ENCODE measurements around the gene NTF4.

NTF4 gene, protein sequence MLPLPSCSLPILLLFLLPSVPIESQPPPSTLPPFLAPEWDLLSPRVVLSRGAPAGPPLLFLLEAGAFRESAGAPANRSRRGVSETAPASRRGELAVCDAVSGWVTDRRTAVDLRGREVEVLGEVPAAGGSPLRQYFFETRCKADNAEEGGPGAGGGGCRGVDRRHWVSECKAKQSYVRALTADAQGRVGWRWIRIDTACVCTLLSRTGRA

GRCh38 chr19:49064768-49065611, at the start of gene NTF4:
Gene NTF4 (minus strand): TSS chr19:49064818. CDS start chr19:49061997, 2,821 bp downstream.
- no peak for DNase-seq

DNA sequence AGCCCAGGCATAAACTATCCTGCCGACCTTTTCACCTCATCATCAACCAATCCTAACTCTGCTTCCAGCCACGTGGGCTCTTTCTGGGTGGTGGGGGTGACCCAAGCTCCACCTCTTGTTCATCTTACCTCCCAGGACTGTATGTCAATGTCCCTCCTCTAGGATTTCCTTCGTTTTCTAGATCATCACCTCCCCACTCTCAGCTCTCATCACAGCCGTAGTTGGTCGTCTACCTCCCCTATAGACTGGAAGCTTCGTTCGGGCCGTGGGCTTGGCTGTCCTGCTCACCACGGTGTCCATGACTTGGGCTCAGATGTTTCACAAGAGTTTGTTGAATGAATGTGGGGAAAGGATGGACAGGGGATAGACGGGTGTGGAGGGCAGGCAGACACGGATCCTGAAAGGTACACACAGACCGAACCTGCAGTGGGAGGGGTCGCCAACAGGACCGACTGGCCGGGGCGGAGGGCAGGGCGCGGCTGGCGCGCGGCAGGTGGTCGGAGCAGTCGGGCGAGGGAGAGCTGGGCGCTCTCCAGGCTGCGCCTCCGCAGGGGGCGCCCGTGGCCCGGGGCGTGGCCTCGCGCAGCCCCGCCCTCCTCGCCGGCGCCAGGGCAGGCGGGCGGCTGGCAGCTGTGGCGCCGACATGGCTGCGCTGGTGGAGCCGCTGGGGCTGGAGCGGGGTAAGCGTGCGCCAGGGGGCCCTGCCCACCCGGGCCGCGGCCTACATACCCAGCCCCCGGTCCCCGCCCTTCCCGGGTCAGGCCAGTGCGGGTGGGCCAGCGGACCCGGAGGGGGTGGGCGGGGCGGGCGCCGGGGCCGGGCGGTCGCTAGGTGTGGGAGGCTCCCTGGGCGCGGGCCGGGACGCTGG, 49.4 kb upstream of the NTF4 start, which contains the start of gene LIN7B:
TSS of gene LIN7B (plus strand) at position 609 of the 868 bp plus-strand sequence. CDS start at position 644, 35 bp downstream.
- DNase-seq = peak; percentile 91

DNA sequence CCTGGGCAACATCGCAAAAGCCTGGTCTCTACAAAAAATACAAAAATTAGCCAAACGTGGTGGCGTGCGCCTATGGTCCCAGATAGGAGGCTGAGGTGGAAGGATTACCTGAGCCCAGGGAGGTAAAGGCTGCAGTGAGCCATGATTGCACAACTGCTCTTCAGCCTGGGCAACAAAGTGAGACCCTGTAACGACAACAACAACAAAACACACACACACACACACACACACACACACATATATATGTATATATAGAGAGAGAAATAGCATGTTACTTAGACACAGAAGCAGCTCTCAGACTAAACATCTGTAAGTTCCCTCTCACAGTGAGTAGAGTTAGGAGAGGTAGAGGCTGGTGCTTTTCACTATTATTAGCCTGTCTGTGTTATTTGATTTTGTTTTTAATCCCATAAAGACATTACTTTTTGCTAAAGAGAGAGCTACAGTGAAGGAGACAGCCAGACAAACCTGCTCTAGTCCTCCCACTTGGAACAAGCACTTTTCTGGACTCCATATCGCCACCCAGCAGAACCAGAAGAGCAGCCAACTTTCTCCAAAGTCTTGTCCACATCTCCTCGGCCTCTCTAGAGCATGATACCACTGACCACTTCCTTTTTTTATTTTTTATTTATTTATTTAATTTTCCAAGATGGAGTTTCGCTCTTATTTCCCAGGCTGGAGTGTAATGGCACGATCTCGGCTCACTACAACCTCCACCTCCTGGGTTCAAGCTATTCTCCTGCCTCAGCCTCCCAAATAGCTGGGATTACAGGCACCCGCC, 46.8 kb upstream of the NTF4 start:
- no peak for DNase-seq

- no peak for DNase-seq
These were observed 45.9 kb upstream of the NTF4 start for GRCh38 chr19:49110567-49110966.

- no peak for DNase-seq
These were observed 45.1 kb upstream of the NTF4 start for GRCh38 chr19:49109569-49110233.

- DNase-seq = no peak
These were observed 44.4 kb upstream of the NTF4 start for GRCh38 chr19:49109051-49109450.

DNA sequence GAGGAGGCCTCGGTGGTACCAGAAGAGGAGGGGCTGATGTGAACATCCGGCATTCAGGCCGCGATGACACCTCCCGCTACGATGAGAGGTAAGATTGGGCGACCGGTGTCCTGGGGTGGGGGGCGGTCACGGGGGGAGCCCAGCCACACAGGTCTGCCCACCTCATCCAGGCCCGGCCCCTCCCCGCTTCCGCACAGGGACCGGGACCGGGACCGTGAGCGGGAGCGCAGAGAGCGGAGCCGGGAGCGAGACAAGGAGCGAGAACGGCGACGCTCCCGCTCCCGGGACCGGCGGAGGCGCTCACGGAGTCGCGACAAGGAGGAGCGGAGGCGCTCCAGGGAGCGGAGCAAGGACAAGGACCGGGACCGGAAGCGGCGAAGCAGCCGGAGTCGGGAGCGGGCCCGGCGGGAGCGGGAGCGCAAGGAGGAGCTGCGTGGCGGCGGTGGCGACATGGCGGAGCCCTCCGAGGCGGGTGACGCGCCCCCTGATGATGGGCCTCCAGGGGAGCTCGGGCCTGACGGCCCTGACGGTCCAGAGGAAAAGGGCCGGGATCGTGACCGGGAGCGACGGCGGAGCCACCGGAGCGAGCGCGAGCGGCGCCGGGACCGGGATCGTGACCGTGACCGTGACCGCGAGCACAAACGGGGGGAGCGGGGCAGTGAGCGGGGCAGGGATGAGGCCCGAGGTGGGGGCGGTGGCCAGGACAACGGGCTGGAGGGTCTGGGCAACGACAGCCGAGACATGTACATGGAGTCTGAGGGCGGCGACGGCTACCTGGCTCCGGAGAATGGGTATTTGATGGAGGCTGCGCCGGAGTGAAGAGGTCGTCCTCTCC, 43.2 kb upstream of the NTF4 start:
- no peak for DNase-seq

DNA sequence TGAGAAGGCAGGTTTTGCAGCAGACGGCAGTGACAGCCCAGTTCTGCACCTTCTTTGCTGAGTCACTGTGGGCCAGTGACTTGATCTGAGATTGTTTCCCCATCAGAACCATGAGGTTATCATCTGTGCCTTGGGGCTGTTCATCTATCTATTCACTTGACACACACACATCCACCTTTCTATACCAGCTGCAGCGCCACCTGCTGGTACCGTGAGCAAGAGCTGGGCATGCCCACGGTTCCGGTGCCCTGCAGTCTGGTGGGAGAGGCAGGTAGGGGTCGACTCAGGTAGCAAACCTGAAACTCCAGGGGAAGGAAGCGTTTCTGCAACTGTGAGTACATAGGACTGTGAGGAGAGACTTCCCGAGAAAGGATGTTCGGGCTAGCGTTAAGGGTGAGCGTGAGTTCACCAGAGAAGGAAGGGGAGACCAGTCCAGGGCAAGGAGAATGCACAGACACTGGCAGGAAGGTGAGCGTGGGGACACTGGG, 42.1 kb upstream of the NTF4 start:
- DNase-seq = peak; percentile 84

DNA sequence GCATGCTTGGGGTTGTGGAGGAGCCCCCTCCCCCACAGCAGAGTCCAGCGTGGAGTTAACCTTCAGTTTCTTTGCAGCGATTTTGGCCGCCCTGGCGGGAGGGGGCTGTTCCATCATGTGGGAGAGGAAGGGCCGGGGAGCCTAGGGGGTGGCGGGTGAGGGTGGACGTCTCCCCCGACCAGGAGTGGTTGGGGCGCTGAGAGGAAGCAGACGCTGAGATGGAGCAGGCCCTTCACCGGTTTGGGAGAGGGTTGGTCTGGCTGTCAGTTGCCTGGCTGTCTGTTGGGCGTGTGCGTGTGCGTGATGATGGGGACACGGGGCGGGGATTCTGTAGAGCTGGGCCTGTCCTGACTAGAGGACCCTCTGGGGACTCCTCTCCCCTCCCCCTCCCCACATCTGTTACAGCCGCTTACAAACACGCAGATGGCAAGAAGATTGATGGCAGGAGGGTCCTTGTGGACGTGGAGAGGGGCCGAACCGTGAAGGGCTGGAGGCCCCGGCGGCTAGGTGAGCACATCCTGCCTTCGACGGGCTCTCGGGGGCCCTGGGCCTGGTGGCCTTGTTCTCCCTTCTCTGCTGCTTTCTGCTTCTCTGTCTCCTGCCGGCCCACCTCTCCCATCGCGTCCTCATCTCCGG, 39.7 kb upstream of the NTF4 start:
- no peak for DNase-seq

GRCh38 chr19:49103331-49104085, 38.9 kb upstream of the NTF4 start:
- DNase-seq = no peak

DNA sequence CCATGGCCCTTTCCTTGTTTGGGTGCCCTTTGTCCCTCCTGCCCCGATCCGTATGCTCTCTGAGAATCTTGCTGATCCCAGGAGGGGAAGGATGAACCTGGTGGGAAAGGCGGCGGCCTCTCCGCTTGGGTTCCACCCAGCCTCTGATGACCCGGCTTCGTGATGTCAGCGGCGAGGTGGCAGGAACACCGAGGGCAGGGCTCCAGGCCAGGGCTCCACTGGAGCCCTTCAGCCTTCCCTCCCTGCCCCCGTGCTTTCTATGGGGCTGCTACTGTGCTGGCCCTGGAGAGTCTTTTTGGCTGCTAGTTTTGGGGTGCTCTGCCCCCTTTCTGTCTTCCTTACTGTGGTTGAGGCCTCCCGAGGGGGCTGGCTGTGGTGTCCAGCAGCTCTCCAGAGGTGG, 37.7 kb upstream of the NTF4 start:
- DNase-seq = no peak

DNA sequence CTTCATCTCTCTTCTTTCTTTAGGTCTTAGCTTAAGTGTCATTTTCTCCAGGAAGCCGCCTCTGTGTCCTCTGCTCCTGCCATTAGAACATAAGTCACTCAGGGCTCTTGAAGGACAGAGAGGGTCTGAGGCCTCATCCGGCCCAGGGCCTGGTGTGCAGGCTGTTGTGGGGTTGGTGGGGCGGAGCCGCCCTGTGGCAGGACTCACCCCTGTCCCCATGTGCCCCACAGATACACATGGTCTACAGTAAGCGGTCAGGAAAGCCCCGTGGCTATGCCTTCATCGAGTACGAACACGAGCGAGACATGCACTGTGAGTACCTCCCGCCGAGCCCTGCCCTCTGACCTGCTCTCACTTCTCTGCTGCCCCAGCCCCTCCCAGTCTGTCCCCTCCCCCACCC, 36.5 kb upstream of the NTF4 start:
- DNase-seq = no peak

DNA sequence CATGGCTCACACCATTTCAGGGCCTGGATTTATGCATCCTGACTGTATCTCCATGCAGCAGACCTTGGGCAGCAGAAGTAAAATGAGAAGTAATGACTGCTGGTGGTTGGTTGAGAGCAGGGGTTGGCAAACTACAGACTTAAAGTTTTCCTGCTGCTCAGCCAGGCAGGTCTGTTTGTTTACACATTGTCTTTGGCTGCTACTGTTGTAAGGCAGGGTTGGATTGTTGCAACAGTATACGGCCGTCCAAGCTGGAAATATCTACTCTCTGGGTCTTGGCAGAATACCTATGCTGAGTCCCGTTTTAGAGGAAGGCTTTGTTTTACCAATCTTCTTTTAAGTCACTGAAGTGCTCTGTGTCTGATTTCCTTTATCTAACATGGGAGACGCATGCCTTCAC, 34.2 kb upstream of the NTF4 start:
- no peak for DNase-seq

DNA sequence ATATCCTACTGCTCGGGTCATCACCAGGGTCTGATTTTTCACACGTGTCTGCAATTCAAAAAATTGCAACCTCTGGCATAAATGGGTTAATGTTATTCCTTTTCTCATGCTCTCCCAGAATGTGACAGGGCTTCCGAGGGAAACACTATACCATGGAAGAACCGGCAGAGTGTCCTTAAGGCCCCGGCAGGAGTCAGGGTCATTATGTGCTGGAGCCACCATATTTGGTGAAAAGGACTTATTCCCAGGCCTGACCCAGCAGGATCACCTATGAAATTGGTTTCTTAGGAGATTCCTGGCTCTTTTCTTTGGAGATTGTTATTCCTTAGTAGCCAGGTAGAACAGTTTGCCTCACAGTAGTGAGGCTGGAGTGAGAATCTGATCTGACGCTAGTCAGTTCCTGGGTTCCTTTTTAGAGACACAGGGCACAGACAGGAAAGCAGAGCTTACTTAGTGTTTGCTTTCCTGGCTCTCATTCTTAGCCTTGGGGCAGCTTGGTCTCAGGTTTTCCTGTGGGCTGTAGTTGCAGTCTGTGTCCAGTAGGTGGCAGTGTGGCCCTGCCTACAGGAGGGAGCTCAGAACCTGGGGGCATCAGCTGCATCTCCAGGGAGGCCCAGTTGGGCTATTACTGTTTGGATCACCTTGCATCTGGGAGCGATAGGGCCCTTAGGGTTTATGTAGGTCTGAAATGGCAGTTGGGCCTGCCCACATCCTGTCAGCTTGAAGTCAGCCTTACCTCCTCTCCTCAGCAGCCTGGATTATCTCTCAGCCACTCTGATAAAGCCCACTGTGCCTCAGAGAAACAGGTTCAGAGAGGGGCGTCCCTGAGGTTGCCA, 33.1 kb upstream of the NTF4 start:
- DNase-seq = peak; percentile 87

DNA sequence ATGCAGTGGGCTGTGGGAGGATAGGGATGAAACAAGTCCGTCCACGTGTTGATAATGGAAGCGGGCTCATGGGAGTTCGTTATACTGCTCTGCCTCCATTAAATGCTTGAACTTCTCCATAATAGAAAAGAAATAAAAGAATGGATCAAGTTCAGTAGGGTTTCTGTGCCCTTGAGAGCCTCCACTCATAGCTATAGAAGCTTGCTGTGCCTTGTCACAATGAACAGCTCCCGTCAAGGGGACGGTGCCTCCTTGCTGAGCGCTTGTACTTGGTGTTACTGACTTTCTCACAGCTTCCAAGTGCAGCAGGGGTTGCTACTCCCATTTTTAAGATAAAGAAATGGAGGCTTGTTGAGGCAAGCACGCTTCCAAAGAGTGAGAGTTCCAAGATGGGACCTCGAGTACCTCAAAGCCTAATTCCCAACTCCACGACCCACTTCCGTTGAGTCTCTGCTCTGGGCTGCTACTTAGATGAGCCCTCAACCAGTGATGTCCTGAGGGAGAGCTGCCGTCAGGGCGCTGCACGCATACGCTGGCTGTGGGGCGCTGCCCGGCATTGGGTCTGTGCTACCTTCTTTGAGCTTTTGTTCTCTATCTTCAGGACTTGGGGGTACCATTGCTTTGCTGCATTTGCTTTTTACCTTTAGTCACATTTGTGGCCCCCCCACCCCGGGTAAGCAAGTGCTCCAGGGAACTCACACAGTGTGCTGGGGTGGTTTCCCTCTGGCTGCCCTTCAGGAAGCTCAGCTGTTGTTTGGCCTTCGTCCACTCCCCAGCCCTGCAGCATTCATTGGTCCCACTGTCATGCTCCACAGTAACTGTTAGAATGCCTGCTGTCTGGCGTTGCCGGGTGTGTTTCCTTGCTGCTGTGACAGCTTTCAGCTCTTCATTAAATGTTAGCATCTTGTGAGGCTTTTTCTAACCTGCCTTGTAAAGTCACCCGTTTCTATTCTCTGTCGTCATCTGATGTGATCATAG, 30.2 kb upstream of the NTF4 start:
- DNase-seq = no peak

- DNase-seq = no peak
These were observed 28.1 kb upstream of the NTF4 start for GRCh38 chr19:49092686-49093085.

- no peak for DNase-seq
These were observed 26.9 kb upstream of the NTF4 start for GRCh38 chr19:49091391-49092038.

Data from activated CD8-positive, alpha-beta memory T cell treated with anti-CD3 and anti-CD28 coated beads for 24 hours (primary cell).